Esophagus mucosa (tissue), 1 donor: Measurements from ENCODE around the gene ARID1B. TPM values are rescaled to one million over a fixed set of nuclear protein-coding genes. Genes with fewer than 3 reads are reported as not detected.

ENCODE experiments used
- ATAC-seq: fragments of 200-7000 bp; cut with Tn5 transposase; one replicate; pipeline ENCODE4 v1.9.1; 2020
- total RNA-seq: library from RNA; stranded (reverse); gene quantifications from one replicate; pipeline ENCODE4 v1.2.4, GENCODE V29; 2023
- donor health status: DM: yes; HTN: yes; CAD: no.

The ARID1B gene
- total RNA-seq, 1 donor from 2014 or later = 45.7 TPM

GRCh38 chr6:156794546-156795354, 17.6 kb downstream of the ARID1B start:
- ATAC-seq = peak; percentile 62

- ATAC-seq = no peak
These were observed 18.6 kb downstream of the ARID1B start for GRCh38 chr6:156795825-156796224.

GRCh38 chr6:156796627-156797026, 19.4 kb downstream of the ARID1B start:
- ATAC-seq = peak; percentile 12

- no peak for ATAC-seq
These were observed 20.9 kb downstream of the ARID1B start for GRCh38 chr6:156797901-156798735.

- ATAC-seq = no peak
These were observed 24.5 kb downstream of the ARID1B start for GRCh38 chr6:156801712-156802111.

- no peak for ATAC-seq
These were observed 26.2 kb downstream of the ARID1B start for GRCh38 chr6:156803353-156803752.

- no peak for ATAC-seq
These were observed 27.2 kb downstream of the ARID1B start for GRCh38 chr6:156804402-156804801.

- ATAC-seq = no peak
These were observed 29.0 kb downstream of the ARID1B start for GRCh38 chr6:156806155-156806554.

- ATAC-seq = no peak
These were observed 29.9 kb downstream of the ARID1B start for GRCh38 chr6:156807028-156807427.

GRCh38 chr6:156807795-156808194, 30.6 kb downstream of the ARID1B start:
- no peak for ATAC-seq

GRCh38 chr6:156808287-156808686, 31.1 kb downstream of the ARID1B start:
- no peak for ATAC-seq

GRCh38 chr6:156809034-156809433, 31.9 kb downstream of the ARID1B start:
- ATAC-seq = peak; percentile 51

- ATAC-seq = no peak
These were observed 32.4 kb downstream of the ARID1B start for GRCh38 chr6:156809446-156810178.

GRCh38 chr6:156814036-156814581, 36.9 kb downstream of the ARID1B start:
- ATAC-seq = no peak

GRCh38 chr6:156816505-156816904, 39.3 kb downstream of the ARID1B start:
- ATAC-seq = peak; percentile 36

GRCh38 chr6:156820089-156820798, 43.1 kb downstream of the ARID1B start:
- ATAC-seq = no peak

- ATAC-seq = no peak
These were observed 44.5 kb downstream of the ARID1B start for GRCh38 chr6:156821707-156822106.

- ATAC-seq = no peak
These were observed 45.6 kb downstream of the ARID1B start for GRCh38 chr6:156822747-156823206.

GRCh38 chr6:156824142-156824541, 47.0 kb downstream of the ARID1B start:
- ATAC-seq = no peak

GRCh38 chr6:156825475-156825874, 48.3 kb downstream of the ARID1B start:
- ATAC-seq = no peak

- ATAC-seq = no peak
These were observed 49.2 kb downstream of the ARID1B start for GRCh38 chr6:156826290-156826955.
